Lower lobe of right lung (tissue), 2 donors: ENCODE data around the gene RAD51B. TPM values are rescaled to one million over a fixed set of nuclear protein-coding genes. Genes with fewer than 3 reads are reported as not detected.

Experiments
- ATAC-seq, 2 donors: fragments of 200-7000 bp; cut with Tn5 transposase; one replicate each; pipeline ENCODE4 v1.9.1; 2020 to 2022; ENCODE audit warnings: mild to moderate bottlenecking in 2 of 2, moderate library complexity in 2 of 2
- DNase-seq: peaks from one replicate; pipeline ENCODE4 v3.0.0-alpha.2; 2020
- H3K27ac ChIP-seq: fragments of 200-600 bp; one replicate; pipeline ENCODE4 v1.8.0; 2022
- H3K27me3 ChIP-seq: fragments of 200-600 bp; one replicate; pipeline ENCODE4 v1.8.0; 2022; ENCODE audit warnings: low read depth
- H3K36me3 ChIP-seq: fragments of 200-600 bp; one replicate; pipeline ENCODE4 v1.8.0; 2022; ENCODE audit warnings: mild to moderate bottlenecking
- H3K4me1 ChIP-seq: fragments of 200-600 bp; one replicate; pipeline ENCODE4 v1.8.0; 2022
- H3K4me3 ChIP-seq: fragments of 200-600 bp; one replicate; pipeline ENCODE4 v1.8.0; 2022; ENCODE audit warnings: mild to moderate bottlenecking
- H3K9me3 ChIP-seq: fragments of 200-600 bp; one replicate; pipeline ENCODE4 v1.8.0; 2022
- intact Hi-C: fragments of 100-400 bp; cut with DNase I; formaldehyde crosslinking; loops from one replicate; pipeline ENCODE4 v1.11.0; 2022
- total RNA-seq: library from RNA; stranded (reverse); fragmentation: NEBNext Ultra II Directional; extraction: Animal tissue kit (Norgen Biotek cat#: 25700); gene quantifications from one replicate; pipeline ENCODE4 v1.2.1, GENCODE V29; 2021
- TF ChIP-seq, protein P1 (sequence below): fragments of 200-600 bp; IDR thresholded peaks from one replicate; pipeline ENCODE4 v1.8.0; 2022; ENCODE audit warnings: antibody characterized with exemption, mild to moderate bottlenecking
- donor health status: DM: no; HTN: yes; CAD: no; lungs with severe emphysema.

RAD51B gene
- total RNA-seq, 1 donor from 2014 or later, result 22.2 TPM

- peak overlapping the region; percentile 33 for H3K27ac ChIP-seq
- DNase-seq (no peak), ATAC-seq (no peak)
Observed at GRCh38 chr14:68395604-68396003, 576.0 kb downstream of the RAD51B start.

GRCh38 chr14:68396461-68396860 is 576.9 kb downstream of the RAD51B start:
- H3K9me3 ChIP-seq, result no peaks in the 10 kb centered on the region
- TF ChIP-seq, protein P1, sequence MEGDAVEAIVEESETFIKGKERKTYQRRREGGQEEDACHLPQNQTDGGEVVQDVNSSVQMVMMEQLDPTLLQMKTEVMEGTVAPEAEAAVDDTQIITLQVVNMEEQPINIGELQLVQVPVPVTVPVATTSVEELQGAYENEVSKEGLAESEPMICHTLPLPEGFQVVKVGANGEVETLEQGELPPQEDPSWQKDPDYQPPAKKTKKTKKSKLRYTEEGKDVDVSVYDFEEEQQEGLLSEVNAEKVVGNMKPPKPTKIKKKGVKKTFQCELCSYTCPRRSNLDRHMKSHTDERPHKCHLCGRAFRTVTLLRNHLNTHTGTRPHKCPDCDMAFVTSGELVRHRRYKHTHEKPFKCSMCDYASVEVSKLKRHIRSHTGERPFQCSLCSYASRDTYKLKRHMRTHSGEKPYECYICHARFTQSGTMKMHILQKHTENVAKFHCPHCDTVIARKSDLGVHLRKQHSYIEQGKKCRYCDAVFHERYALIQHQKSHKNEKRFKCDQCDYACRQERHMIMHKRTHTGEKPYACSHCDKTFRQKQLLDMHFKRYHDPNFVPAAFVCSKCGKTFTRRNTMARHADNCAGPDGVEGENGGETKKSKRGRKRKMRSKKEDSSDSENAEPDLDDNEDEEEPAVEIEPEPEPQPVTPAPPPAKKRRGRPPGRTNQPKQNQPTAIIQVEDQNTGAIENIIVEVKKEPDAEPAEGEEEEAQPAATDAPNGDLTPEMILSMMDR, result no peak
- no peaks in the 10 kb centered on the region for H3K27me3 ChIP-seq
- no peak overlapping the region for H3K4me3 ChIP-seq
- DNase-seq (no peak), ATAC-seq (no peak)
- no peaks in the 10 kb centered on the region for H3K36me3 ChIP-seq
- H3K4me1 ChIP-seq, result peaks cover 82% of the 10 kb centered on the region
- intact Hi-C loops, result no loop called here
- no peak overlapping the region for H3K27ac ChIP-seq

More at GRCh38 chr14:68395604-68396003, 576.0 kb downstream of the RAD51B start:
- no peak overlapping the region for H3K4me3 ChIP-seq
- H3K9me3 ChIP-seq, result no peaks in the 10 kb centered on the region
- TF ChIP-seq, protein P1, result no peak
- intact Hi-C loops, result no loop called here
- peaks cover 75% of the 10 kb centered on the region for H3K4me1 ChIP-seq
- no peaks in the 10 kb centered on the region for H3K27me3 ChIP-seq
- H3K36me3 ChIP-seq, result no peaks in the 10 kb centered on the region

- DNase-seq (peak; percentile 89), ATAC-seq (peak; percentile 90 to 93)
- TF ChIP-seq, protein P1, result no peak
- intact Hi-C loops, result no loop called here
- no peaks in the 10 kb centered on the region for H3K36me3 ChIP-seq
- H3K27me3 ChIP-seq, result no peaks in the 10 kb centered on the region
- peak overlapping the region; percentile 74 for H3K27ac ChIP-seq
- H3K9me3 ChIP-seq, result no peaks in the 10 kb centered on the region
- H3K4me3 ChIP-seq, result no peak overlapping the region
- H3K4me1 ChIP-seq, result peaks cover 76% of the 10 kb centered on the region
Observed at GRCh38 chr14:68397371-68397811, 577.8 kb downstream of the RAD51B start.

DNA sequence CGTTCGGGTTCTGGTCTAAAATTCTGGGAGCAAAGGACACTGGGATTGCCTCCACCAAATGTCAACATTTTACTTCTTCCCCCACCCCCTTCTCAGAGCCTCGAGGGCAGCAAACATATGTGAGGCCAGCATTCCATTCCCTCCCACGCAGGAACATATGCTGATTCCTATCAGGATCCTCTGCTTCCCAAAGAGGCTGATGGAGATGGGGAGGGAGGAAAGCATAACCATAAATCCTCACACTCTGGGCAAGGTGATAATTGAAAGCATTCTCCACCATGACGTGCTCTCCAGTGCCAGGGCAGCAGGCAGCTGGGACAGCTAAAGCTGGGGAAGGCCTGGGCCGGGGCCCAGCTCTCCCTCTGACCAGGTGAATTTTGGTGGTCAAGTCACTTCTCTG is 578.2 kb downstream of the RAD51B start:
- Histone ChIP-seq H3K4me1 (peaks cover 76% of the 10 kb centered on the region), H3K9me3 (no peaks in the 10 kb centered on the region), H3K36me3 (no peaks in the 10 kb centered on the region), H3K27ac (peak overlapping the region; percentile 74), H3K27me3 (no peaks in the 10 kb centered on the region), H3K4me3 (no peak overlapping the region)
- TF ChIP-seq, protein P1, result no peak
- DNase-seq, result no peak
- intact Hi-C loops, result no loop called here
- peak; percentile 9 for ATAC-seq

DNA sequence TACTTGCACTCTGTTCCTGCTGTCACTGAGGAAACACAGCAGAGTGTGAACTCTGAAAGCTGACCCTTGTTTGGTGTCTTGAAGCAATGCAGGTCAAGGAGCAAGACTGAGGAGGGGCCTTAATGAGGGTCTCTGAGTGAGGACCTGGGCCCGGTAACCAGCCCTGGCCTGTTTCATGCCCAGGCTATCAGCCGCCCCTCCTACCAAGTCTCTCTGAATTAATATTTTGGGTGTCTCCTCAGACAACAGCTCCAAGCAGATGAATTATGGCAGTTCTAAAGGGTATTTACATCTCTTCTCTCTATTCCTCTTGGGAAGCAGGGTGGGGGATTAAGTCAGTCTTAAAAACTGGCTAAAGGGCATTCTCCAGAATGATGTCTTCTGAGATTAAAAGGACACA is 578.8 kb downstream of the RAD51B start:
- no peaks in the 10 kb centered on the region for H3K9me3 ChIP-seq
- DNase-seq, result no peak
- TF ChIP-seq, protein P1, result no peak
- H3K27ac ChIP-seq, result peak overlapping the region; percentile 74
- no peak overlapping the region for H3K4me3 ChIP-seq
- H3K36me3 ChIP-seq, result no peaks in the 10 kb centered on the region
- intact Hi-C loops, result no loop called here
- H3K27me3 ChIP-seq, result no peaks in the 10 kb centered on the region
- H3K4me1 ChIP-seq, result peaks cover 76% of the 10 kb centered on the region
- no peak for ATAC-seq

GRCh38 chr14:68399971-68400370 is 580.4 kb downstream of the RAD51B start:
- no peaks in the 10 kb centered on the region for H3K9me3 ChIP-seq
- peaks cover 85% of the 10 kb centered on the region for H3K4me1 ChIP-seq
- H3K27me3 ChIP-seq, result no peaks in the 10 kb centered on the region
- TF ChIP-seq, protein P1, result no peak
- DNase-seq (no peak), ATAC-seq (no peak)
- no peak overlapping the region for H3K4me3 ChIP-seq
- no peaks in the 10 kb centered on the region for H3K36me3 ChIP-seq
- H3K27ac ChIP-seq, result peak overlapping the region; percentile 3
- intact Hi-C loops, result no loop called here
